AG08396 (cell line): ENCODE results near the gene ACOX3.

ENCODE experiments used
- DNase-seq: peaks from one replicate; pipeline ENCODE4 v3.0.0; 2012; ENCODE audit warnings: low spot score, mixed read lengths

The ACOX3 gene

GRCh38 chr4:8467016-8467415, 26.5 kb upstream of the ACOX3 start:
- DNase-seq, result no peak

GRCh38 chr4:8465615-8466611, 25.4 kb upstream of the ACOX3 start:
- no peak for DNase-seq

GRCh38 chr4:8464381-8464780, 23.9 kb upstream of the ACOX3 start:
- DNase-seq, result no peak

- DNase-seq, result no peak
Measured at GRCh38 chr4:8463811-8464210, 23.3 kb upstream of the ACOX3 start.

- DNase-seq, result no peak
Measured at GRCh38 chr4:8461616-8462015, 21.1 kb upstream of the ACOX3 start.

GRCh38 chr4:8461086-8461485, 20.6 kb upstream of the ACOX3 start:
- DNase-seq, result no peak

- no peak for DNase-seq
Measured at GRCh38 chr4:8459867-8460445, 19.4 kb upstream of the ACOX3 start.

GRCh38 chr4:8457646-8458252, 17.2 kb upstream of the ACOX3 start:
- no peak for DNase-seq

- DNase-seq, result no peak
Measured at GRCh38 chr4:8453957-8454356, 13.4 kb upstream of the ACOX3 start.

GRCh38 chr4:8451440-8452182, 11.1 kb upstream of the ACOX3 start:
- DNase-seq, result no peak

- DNase-seq, result no peak
Measured at GRCh38 chr4:8446122-8446521, 5.6 kb upstream of the ACOX3 start.

GRCh38 chr4:8443801-8444200, 3.3 kb upstream of the ACOX3 start:
- no peak for DNase-seq

- DNase-seq, result no peak
Measured at GRCh38 chr4:8442596-8443358, 2.3 kb upstream of the ACOX3 start.

GRCh38 chr4:8441499-8442091, 1.1 kb upstream of the ACOX3 start:
- no peak for DNase-seq

GRCh38 chr4:8439914-8440491, 520 bp downstream of the ACOX3 start:
- DNase-seq, result no peak

- DNase-seq, result no peak
Measured at GRCh38 chr4:8439168-8439567, 1.4 kb downstream of the ACOX3 start.

- DNase-seq, result no peak
Measured at GRCh38 chr4:8438743-8439142, 1.8 kb downstream of the ACOX3 start.

GRCh38 chr4:8437281-8437680, 3.2 kb downstream of the ACOX3 start:
- DNase-seq, result no peak

- DNase-seq, result no peak
Measured at GRCh38 chr4:8435656-8436121, 4.8 kb downstream of the ACOX3 start.

- no peak for DNase-seq
Measured at GRCh38 chr4:8434251-8435073, 6.1 kb downstream of the ACOX3 start.
